HG03135 (cell line): ENCODE data around the gene CFAP119.

Experiments used
- ATAC-seq: cut with Tn5 transposase; IDR thresholded peaks from one replicate; pipeline ENCODE4 v1.9.1; 2021; ENCODE audit warnings: mild to moderate bottlenecking, moderate library complexity; ENCODE audit not compliant: unreplicated experiment

CFAP119 gene

GRCh38 chr16:30762991-30763725, 1.3 kb upstream of the CFAP119 start:
- ATAC-seq = no peak

- peak; percentile 24 for ATAC-seq
These were observed 385 bp downstream of the CFAP119 start for GRCh38 chr16:30761427-30761927.

- ATAC-seq = peak; percentile 11
These were observed 1.1 kb downstream of the CFAP119 start for GRCh38 chr16:30760577-30761426.

GRCh38 chr16:30760001-30760559, 1.8 kb downstream of the CFAP119 start:
- ATAC-seq = no peak

- ATAC-seq = no peak
These were observed 2.8 kb downstream of the CFAP119 start for GRCh38 chr16:30758988-30759491.

GRCh38 chr16:30757316-30757715, 4.5 kb downstream of the CFAP119 start:
- ATAC-seq = no peak

- no peak for ATAC-seq
These were observed 5.1 kb downstream of the CFAP119 start for GRCh38 chr16:30756781-30757100.

GRCh38 chr16:30755955-30756780, 5.7 kb downstream of the CFAP119 start:
- ATAC-seq = no peak

GRCh38 chr16:30753596-30753995, 8.3 kb downstream of the CFAP119 start:
- ATAC-seq = no peak

- ATAC-seq = no peak
These were observed 10.9 kb downstream of the CFAP119 start for GRCh38 chr16:30750876-30751465.

GRCh38 chr16:30750201-30750600, 11.7 kb downstream of the CFAP119 start:
- ATAC-seq = no peak

GRCh38 chr16:30748634-30749445, 13.0 kb downstream of the CFAP119 start:
- peak; percentile 15 for ATAC-seq

GRCh38 chr16:30747799-30748633, 13.8 kb downstream of the CFAP119 start, which contains the start of gene PHKG2:
PHKG2 (plus strand) TSS chr16:30748425; CDS start chr16:30748821, 396 bp downstream.
- ATAC-seq = peak; percentile 96

- ATAC-seq = no peak
These were observed 14.5 kb downstream of the CFAP119 start for GRCh38 chr16:30747331-30747730.

GRCh38 chr16:30746638-30747175, 15.2 kb downstream of the CFAP119 start:
- no peak for ATAC-seq

- no peak for ATAC-seq
These were observed 16.8 kb downstream of the CFAP119 start for GRCh38 chr16:30745082-30745481.

- ATAC-seq = no peak
These were observed 17.7 kb downstream of the CFAP119 start for GRCh38 chr16:30744183-30744582.

- ATAC-seq = no peak
These were observed 18.1 kb downstream of the CFAP119 start for GRCh38 chr16:30743716-30744115.
